ENCODE results near the gene FADS3.

The FADS3 gene

DNA sequence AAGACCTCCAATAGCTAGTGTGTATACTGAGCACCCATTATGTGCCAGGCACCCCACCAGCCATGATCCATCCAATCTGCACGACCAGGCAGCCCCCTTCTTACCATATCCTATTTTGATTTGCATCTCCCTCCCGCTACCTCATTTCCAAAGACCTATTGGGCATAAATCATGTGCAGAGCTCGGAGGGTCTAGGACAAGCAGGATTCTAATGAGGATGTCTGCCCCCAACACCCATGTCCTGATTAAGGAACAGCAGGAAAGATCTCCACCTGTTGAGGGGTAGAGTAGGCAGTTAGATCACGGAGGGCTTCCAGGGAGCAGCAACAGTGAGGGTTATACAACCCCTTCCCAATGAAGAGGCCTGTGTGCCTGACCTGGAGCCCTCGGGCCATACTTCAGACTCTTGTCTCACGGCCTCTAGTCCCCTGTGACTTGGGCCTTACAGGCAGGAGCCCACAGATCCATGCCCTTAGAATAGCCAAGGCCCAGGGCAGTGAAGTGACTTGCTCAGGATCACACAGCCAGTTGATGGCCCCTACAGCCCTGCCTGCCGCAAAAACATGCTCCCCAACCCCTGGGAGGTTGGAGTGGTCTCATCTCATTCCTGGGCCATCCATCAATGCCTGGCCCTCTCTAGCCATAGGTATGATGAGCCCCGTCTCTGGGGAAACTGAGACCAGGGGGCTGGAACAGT lies 22.5 kb upstream of the FADS3 start:
- no peak for DNase-seq (ENCODE audit: low read depth)

DNA sequence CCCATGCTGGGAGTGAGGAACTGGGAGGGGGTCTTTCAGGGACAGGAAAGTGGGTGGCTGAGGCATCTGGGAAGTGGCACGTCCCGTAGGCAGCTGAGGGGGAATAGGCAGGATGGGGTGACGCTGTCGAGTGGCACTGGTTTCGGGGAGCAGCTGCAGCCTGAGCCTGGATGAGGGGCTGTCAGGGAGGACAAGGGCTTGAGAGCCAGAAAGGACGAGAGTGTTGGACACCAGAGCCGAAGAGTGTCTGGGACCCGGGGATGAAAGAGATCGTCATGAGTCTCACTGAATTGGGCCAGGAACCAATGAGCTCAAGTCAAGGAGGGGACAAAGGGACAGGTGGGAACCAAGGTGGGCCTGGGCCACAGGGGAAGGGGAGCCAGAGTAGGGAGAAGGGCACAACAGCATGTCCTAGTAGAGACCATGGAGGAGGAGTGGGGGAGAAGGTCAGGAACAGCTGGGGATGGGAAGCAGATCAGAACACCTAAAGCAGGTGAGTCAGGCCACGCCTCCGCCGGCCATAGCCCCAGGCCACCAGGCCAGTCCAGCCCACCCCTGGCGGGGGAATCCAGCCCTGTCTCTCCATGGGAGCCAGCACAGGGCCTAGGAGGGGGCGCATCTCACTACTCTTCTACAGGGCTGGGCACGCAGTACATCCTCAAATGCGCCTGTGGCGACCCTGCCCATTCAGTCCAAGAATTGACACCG lies 21.8 kb upstream of the FADS3 start:
- no peak for DNase-seq (ENCODE audit: low read depth)

DNA sequence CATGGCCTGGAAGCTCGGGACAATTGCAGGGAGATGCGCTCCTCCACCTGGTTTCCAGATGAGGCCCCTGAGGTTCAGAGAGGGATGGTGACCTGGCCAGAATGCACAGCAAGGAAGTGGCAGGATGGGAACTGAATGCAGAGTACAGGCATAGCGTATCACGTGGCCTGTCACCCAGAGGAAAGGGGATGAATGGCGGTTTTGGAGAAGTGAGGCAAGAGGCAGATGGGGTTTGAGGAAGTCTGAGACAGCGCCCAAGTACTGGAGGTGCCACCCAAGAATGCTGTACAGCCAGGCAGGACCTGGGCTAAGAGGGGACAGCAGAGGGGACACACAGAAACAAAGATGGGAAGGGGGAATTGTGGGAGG lies 21.2 kb upstream of the FADS3 start:
- no peak for DNase-seq (ENCODE audit: low read depth)

DNA sequence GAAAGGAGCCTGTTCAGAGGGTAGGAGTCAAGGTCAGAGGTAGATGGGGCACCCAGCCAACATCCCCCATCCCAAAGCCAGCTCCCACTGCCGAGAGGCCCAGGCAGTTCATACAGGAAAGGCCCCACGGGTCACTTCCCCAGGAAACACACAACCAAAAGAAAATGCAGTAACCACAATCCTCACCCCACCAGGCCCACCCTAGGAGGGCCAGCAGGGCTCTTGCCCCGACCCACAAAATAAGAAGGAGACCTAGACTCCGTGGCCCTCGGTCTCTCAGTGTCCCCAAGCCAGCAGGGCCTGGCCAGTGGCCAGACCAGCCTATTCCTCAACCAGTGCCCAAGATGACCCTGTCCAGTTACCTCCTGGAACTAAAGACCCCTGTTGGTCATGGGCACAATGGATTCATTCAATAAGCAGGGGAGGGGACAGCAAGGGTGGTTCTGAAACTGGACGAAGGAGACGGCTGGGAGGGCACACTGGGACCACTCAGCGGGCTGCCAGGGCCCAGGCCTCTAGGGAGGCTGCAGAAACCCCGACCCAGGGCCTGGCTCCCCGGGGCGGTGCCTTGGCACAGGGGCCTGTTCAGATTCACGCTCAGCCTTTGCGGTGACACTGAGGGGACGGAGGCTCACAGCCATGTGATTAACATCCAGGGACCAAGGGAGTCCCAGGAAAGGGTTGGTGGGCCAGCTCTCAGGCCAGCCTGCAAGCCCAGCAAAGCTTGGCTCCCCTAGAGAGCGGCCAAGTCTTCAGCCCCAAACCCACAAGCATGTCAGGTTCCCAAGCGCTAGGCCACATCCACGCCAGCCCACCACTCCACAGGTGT lies 20.6 kb upstream of the FADS3 start:
- DNase-seq (ENCODE audit: low read depth): no peak

DNA sequence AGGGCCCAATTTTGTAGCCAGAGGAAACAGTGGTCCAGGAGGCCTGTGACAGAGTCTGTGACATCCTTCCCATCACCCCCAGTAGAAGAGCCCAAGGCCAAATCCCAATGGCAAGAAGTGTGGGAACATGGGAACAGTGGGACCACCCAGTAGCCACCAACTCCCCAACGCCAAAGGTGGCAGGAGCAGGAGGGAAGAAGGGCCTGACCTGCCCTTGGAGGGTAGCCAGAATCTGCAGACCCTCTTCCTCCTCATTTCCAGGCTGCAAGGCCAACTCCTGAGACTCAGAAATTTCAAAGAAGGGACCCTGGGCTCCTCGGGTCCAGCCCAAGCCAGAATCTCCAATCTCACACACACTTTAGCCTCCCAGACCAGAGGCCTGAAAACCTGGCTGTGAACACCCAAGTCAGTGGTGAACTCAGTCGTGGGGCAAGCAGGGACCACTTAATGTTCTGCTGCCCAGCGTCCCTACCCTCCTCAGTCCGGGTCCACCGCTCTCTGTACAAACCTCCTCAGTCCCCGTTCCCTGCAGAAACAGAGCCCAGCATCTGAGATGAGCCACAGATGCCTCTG lies 19.9 kb upstream of the FADS3 start:
- DNase-seq (ENCODE audit: low read depth): no peak

DNA sequence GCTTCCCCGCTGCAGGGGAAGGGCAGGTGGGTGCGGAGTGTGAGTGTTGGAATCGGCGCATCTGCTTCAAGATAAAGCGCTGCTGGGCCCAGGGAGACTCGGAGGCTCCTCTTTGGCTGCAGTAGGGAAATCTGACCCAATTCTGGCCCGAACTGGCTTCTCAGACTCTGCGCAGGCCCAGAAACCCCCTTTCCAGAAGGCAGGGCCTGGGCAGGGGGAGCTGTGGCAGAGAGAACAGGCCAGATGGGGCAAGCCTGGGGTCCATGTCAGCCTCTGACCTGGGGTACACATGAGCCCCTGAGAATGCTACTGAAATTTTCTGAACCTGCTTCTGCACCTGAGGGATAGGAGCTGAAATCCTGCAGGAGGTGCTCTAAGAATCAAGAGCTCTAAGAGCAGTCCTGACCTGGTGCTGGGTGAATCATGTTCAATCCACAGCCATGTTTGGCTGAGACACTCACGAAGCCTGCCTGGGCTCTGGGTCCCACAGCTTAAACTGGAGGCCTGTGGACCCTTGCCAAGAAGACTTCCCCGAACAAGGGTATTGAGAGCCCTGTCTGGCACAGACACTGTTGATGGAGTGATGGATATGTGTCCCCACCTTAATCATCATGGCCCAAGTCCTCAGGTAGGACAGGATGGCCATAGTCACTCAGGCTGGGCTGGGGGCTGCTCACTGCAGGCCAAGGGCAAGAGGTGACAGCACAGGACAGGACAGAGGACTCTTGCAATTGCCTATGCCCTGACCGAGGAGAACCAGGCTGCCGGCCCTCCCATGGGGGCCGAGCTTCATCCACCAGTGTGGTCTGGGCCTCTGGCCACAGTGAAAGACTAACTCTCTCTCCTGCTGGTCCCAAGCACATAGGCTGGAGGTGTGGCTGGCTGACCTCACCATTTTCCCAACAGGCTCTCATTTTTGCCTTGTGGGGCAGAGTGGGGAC lies 19.1 kb upstream of the FADS3 start:
- DNase-seq (ENCODE audit: low read depth): no peak

DNA sequence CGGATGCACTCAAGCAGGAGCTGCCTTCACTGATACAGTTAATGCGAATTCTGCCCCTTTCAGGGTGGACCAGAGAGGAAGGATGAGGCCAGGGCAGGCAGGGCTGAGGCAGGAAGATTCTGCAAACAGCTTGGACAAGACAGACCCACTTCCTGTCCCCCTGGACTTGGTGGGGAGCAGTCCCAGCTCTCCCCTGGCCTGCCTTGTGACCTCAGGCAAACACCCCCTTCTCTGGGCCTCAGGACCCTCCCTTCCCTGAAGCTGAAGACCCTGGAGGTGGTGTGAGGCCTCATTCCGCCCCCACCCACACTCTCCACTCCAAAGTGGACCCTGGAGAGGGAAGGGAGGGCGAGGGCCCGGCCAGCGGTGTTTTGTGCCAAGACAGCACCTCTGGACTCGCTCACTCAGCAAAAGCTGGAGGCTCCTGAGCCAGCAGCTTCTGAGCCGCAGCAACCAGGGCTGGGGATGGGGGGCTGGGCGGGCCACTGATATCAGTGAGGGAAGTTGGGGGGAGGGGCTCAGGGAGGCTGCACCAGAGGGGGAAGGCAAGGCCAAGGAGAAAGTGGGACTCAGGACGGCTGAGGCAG lies 17.5 kb upstream of the FADS3 start:
- no peak for DNase-seq (ENCODE audit: low read depth)

DNA sequence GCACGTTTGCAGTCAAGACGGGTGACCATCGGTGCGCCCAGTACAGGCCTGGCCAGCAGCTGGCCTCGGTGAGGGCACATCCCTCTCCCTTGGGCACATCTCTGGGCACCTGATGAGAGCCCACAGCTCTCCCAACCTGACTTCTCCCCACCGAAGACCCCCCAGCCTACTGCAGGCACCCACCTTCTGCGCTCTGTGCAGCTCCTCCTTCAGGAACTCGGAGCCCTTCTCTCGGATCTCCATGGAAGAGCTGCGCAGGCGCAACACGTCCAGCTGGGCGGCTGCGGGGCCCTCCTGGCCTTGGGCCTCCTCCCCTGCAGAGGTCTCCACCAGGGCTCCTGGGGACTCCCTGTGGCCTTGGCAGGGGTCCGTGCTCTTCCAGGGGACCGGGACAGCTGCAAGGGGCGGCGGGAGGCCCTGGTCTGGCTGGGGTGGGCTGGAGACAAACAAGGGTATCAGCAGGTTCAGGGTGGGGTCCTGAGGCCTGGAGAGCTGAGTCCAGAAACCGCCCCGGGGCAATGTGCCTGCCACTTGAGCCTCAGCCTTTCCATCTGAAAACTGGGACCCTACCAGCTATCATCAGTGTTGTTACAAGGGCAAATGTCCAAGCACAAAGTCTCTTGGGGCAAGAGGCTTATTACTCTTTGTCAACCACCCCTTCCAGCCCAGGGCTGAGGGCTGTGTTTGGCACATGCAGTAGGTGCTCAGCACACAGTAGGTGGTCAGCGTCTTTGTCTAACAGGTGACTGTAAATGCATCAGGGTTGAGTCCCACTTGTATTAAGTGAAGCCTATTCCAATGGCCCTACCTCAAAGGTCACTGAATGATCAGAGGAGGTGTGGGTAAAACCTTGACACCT lies 16.8 kb upstream of the FADS3 start:
- DNase-seq (ENCODE audit: low read depth): no peak

DNA sequence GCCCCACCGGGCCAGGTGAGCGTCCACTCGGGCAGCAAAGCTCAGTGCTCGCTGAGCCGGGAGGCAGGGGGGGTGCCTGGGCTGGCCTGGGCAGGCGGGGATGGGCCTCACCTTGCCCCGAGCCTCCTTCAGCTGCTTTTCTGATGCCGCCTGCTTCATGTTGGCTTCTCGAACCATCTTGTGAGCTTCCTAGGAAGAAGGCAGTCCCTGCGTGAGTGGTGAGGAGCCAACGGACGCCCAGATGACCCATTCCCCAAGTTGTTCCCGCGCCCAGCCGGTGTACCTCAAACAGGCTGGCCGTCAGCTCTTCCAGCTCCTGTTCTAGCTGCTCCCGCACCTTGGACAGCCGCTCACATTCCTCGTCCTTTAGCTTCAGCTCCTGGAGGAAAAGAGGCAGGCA lies 15.9 kb upstream of the FADS3 start:
- no peak for DNase-seq (ENCODE audit: low read depth)

DNA sequence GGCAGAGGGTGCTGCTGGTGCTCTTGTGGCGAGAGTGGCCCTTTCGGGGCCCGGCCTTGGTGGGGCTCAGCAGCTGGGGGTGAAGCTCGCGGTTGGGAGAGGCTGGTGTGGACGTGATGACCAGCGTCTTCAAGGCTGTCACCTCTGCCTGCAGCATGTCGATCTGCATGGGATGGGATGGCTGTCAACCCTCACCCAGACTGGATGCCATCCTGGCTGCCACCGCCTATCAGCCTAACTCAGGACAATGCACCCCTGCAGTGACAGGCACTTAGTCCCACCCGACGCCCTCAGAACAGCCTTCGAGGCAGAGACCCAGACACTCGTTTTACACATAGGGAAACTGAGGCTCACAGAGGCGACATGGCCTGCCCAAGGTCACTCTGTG lies 15.2 kb upstream of the FADS3 start:
- DNase-seq (ENCODE audit: low read depth): no peak

DNA sequence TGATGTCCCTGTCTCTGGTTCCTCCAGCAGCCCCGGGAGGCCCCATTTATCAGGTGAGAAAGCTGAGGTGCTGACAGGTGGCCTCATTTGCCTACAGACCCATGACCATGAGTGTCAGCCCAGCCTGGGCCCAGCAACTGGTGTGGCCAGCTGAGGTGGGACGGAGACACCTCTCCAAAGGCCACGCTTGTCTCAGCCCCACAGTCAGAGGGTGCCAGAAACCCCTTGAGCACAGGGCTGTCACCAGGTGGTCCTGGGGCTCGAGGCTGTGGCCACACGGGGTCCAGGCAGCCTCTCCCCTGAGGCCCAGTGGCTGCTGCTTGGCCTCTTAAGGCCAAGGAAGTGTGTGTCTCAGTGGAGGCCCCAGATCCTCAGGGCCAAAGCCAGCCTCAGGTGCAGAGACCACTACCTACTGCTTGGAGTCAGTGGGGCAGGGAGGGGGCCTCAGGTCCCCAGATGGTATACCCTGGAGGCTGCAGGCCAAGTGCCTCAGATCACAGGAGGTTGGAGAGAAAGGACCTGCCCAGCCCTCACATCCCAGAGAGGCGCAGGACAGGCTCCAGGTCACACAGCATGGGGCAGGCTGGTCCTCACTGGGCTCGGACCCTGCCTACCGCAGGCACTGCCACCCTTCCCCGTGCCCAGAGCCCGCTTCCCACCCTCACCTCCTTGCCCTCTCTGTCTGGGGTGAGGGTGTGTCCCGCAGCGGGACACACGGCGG lies 14.6 kb upstream of the FADS3 start:
- DNase-seq (ENCODE audit: low read depth): no peak

DNA sequence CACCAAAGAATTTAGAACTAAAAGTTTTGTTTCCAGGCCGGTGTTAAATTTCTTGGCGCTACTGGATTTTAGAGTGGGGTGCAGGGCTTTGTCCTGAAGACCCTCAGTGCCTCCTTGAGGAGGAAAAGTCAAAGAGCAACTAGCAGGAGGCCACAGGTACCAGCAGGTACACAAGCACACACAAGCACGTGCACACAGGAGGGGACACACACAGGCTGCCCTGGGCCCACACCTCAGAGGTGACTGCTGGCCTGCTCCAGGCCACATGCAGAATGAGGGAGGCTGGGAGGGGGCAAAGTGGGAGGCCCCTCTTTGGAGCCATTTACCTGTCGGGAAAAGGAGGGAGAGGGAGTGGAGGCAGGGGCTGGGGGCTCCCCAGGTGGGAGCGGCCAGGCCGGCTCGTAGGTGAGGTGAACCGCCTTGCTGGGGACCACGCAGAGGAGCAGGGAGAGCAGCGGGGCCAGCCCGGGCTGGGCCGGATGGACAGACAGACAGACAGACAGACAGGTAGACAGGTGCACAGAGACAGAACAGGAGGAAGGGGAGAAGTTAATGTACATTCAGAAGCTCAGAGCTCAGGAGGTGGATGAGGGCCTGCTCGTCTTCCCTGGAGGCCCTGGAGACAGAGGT lies 13.8 kb upstream of the FADS3 start:
- no peak for DNase-seq (ENCODE audit: low read depth)

DNA sequence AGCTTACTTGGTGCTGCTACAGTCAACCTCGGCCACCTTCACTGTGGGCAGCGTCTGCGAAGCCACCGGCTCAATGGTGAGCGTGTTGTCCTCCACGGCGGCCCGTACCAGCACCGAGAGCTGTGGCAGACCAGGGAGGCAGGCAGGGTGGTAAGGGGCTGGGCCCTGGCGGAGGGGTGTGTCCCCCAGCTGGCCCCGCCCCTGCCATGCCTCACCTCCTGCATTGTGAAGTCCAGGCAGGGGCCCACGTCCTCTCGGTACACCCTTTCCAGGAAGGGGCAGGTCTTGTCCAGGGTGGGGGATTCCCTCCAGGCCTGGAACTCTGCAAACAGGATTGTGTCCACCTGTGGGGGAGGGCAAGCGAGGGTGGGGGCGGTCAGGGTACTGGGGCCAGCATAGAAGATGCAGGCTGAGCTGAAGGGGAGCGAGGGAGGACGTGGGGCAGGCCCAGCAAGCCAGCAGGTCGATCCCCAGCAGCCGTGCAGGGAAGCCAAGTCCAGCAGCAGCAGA lies 13.2 kb upstream of the FADS3 start:
- no peak for DNase-seq (ENCODE audit: low read depth)

DNA sequence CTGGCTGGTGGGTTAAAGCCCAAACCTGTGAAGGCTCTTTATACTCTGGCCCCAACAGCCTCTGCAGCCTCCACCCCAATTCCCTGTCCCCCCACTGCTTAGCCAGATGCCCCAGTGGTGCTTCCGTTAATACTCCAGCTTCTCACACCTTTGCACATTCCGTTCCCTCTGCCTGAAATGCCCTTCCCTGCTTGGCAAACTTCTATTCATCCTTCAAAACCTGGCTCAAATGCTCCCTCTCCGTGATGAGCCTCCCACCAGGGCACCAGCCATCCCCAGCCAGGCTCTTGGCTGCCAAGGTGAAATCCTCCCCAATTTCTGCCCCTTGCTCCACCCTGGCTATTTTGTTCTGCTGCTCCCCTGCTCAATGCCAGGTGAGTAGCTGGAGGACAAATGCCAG lies 12.5 kb upstream of the FADS3 start:
- DNase-seq (ENCODE audit: low read depth): no peak

DNA sequence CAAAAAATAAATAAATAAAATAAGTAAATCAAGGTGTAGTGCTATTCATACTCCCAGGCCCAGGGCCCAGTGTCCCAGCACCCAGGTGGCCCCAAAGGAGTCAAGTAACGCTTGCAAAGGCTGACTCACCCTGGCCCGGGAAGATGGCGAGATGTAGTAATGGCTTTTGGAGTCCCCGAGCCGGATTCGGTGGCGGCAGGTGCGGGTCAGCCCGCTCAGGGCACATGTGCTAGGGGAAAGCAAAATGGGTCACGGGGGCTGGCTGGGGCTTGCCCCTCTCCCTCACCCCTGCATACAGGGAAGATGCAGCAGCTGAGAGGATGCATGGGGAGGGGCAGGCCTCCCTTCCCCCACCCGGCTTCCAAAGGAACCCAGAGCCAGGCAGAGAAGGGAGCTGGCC lies 11.0 kb upstream of the FADS3 start:
- no peak for DNase-seq (ENCODE audit: low read depth)

DNA sequence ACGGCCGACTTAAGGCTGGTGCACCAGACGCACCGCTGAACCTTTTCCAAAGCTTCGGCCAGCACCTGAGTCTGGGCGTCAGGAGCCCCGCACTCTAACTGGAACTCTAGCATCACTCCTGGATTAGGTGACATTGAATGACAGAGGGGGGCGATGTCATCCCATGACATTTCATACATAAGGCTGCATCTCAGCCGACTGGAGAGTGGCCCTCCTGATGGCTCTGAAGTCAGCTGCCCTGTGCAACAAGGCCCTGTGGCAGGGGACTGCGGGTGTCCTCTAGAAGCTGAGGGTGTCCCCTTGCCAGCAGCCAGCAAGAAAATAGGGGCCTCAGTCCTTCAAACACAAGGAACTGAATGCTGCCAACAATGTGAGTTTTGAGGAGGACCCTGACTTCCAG lies 10.1 kb upstream of the FADS3 start:
- no peak for DNase-seq (ENCODE audit: low read depth)

DNA sequence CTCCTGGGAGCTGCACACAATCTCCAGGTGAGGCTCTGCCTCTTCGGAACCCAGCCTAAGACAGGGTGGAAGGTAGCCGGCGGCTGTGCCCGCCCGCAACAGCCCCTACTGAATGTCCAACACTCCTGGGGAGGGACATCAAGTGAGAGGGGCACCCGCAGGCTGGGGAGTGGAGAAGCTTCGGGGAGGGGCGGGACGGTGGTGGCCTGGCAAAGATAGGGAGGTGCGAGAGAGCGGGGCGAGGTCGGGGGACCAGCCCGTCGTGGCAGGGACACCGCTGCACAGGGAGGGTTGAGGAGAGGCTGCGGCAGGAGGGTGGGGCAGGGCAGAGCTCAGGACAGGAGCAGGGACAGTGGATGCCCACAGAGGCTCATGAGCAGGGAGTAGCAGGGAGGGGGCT lies 8.9 kb upstream of the FADS3 start:
- no peak for DNase-seq (ENCODE audit: low read depth)

DNA sequence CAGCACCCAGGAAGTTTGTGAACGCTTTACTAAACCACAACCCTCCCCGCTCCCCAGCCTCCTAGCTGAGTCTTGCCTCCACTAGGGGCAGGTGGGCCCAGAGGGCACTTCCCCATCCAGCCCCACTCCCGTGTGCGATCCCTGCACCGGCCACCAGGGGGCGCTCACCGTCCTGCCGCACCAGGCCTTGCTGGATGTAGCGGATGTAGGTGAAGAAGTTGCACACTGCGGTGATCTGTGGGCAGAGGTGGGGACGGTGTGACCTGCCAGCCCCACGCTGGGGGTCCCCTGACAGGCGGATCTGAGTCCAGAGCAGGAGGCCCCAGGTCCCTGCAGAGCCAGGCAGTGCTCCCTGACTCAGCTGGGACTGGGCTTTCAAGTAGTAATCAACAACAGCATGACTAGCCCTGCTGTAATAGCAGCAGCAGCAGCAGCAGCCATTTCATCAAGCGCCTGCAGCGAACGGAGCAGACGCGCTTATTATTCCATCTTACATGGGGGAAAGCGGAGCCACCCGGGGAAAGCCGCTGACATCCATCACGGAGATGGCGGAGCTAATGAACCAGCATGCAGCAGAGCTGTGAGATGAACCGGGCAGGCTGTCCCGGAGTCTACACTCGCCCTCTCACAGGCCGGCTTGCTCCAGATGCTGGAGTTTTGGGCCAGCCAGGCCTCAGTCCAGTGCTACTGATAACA lies 7.9 kb upstream of the FADS3 start:
- peak; percentile 75 for DNase-seq (ENCODE audit: low read depth)

DNA sequence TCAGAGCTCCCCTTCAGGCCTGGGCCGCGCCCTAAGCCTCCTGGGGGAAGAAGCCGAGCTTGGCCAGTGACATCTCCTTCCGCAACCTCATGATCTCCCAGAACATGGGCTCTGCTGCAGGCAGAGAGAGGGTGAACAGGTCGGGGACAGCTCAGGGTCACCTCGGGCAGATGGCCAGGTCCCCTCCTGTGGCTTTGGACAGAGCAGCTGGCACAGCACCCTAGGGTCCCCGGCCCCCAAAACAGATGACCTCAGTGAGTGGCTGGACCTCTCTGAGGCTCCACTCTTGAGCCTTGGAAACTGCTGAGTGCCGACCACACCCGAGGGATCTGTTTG lies 6.9 kb upstream of the FADS3 start:
- no peak for DNase-seq (ENCODE audit: low read depth)

Data from T-helper 22 cell (primary cell).